Stomach smooth muscle (tissue), 2 donors: Measurements from ENCODE around the gene PRDM2.

Experiments
- H3K27ac ChIP-seq: one replicate; pipeline ENCODE4 v1.7.0; 2013; ENCODE audit warnings: mild to moderate bottlenecking, low read length, inconsistent platforms
- H3K27me3 ChIP-seq, 2 donors: one replicate each; pipeline ENCODE4 v1.7.0; 2013; ENCODE audit warnings: low read length in 2 of 2; ENCODE audit not compliant: insufficient read depth in 2 of 2, control insufficient read depth in 1 of 2
- H3K36me3 ChIP-seq, 2 donors: one replicate each; pipeline ENCODE4 v1.7.0; 2013; ENCODE audit warnings: low read length in 2 of 2; ENCODE audit not compliant: control insufficient read depth in 2 of 2, insufficient read depth in 2 of 2
- H3K4me1 ChIP-seq: one replicate; pipeline ENCODE4 v1.7.0; 2013; ENCODE audit warnings: low read length; ENCODE audit not compliant: control insufficient read depth, insufficient read depth
- H3K4me3 ChIP-seq, 2 donors: one replicate each; pipeline ENCODE4 v1.7.0; 2013; ENCODE audit warnings: low read length in 2 of 2
- H3K9ac ChIP-seq, 2 donors: one replicate each; pipeline ENCODE4 v1.7.0; 2013; ENCODE audit warnings: low read length in 2 of 2, mild to moderate bottlenecking in 1 of 2
- H3K9me3 ChIP-seq, 2 donors: one replicate each; pipeline ENCODE4 v1.7.0; 2013; ENCODE audit warnings: low read length in 2 of 2; ENCODE audit not compliant: control insufficient read depth in 2 of 2
- donor health status: healthy.
- donor health status: Pancreatic carcinoma.

Gene PRDM2

GRCh38 chr1:13754510-13755103, 54.6 kb downstream of the PRDM2 start:
- Histone ChIP-seq H3K27me3 (no peaks in the 10 kb centered on the region), H3K4me3 (no peak overlapping the region), H3K9me3 (no peaks in the 10 kb centered on the region), H3K27ac (no peak overlapping the region), H3K9ac (no peak overlapping the region), H3K4me1 (peaks cover 28% of the 10 kb centered on the region), H3K36me3 (peaks cover 0 to 4% of the 10 kb centered on the region in 2 donors)

- no peak overlapping the region for H3K4me3 ChIP-seq
- H3K27me3 ChIP-seq = no peaks in the 10 kb centered on the region
- no peak overlapping the region for H3K9ac ChIP-seq
- H3K9me3 ChIP-seq = no peaks in the 10 kb centered on the region
- H3K4me1 ChIP-seq = peaks cover 20% of the 10 kb centered on the region
- H3K27ac ChIP-seq = no peak overlapping the region
- peaks cover 0 to 4% of the 10 kb centered on the region in 2 donors for H3K36me3 ChIP-seq
These were observed 56.7 kb downstream of the PRDM2 start for GRCh38 chr1:13756557-13757315.

DNA sequence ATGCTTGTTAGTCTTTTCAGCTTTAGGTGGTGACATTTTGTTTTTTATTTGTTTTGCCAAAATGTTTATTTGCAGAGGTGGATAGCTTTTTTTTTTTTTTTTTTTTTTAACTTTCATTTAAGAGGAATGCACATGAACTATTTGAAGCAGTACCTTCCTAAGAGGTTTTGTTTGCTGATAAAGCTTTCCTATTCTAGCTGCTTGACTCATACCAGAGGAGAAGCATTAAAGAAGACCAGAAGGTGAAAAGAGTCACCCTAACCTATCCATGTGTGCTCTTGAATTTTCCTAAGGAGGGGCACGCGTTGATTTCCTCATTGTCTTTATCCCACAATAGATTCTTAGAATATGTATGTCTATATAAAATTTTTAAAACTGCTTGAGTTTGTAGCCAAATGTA, 57.7 kb downstream of the PRDM2 start:
- H3K27ac ChIP-seq = no peak overlapping the region
- peaks cover 0 to 6% of the 10 kb centered on the region in 2 donors for H3K36me3 ChIP-seq
- peaks cover 18% of the 10 kb centered on the region for H3K4me1 ChIP-seq
- H3K27me3 ChIP-seq = no peaks in the 10 kb centered on the region
- no peak overlapping the region for H3K4me3 ChIP-seq
- no peaks in the 10 kb centered on the region for H3K9me3 ChIP-seq
- no peak overlapping the region for H3K9ac ChIP-seq

- Histone ChIP-seq H3K4me3 (no peak overlapping the region), H3K27ac (no peak overlapping the region), H3K4me1 (peaks cover 19% of the 10 kb centered on the region), H3K27me3 (no peaks in the 10 kb centered on the region), H3K36me3 (peaks cover 0 to 4% of the 10 kb centered on the region in 2 donors), H3K9me3 (no peaks in the 10 kb centered on the region), H3K9ac (no peak overlapping the region)
These were observed 59.1 kb downstream of the PRDM2 start for GRCh38 chr1:13759072-13759471.

DNA sequence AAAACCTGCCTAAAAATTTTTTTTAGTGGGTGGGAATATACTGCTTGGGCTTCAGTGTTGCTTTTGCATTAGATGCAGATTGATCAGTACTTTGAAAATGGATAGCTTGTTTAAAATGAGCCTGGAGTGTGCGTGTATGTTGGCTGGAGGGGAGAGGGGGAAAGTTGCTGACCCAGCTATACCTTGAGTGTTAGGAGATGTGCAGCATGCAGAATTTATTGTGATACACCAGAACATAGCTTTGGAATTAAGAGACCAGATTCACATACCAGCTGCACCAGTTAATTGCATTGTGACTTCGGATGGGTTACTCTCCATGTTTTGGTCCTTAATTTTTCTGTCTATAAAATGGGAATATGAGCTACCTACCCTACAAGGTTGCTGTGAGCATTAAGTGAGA, 60.4 kb downstream of the PRDM2 start:
- no peak overlapping the region for H3K9ac ChIP-seq
- no peak overlapping the region for H3K4me3 ChIP-seq
- no peaks in the 10 kb centered on the region for H3K27me3 ChIP-seq
- H3K36me3 ChIP-seq = peaks cover 0 to 2% of the 10 kb centered on the region in 2 donors
- H3K27ac ChIP-seq = no peak overlapping the region
- peaks cover 16% of the 10 kb centered on the region for H3K4me1 ChIP-seq
- no peaks in the 10 kb centered on the region for H3K9me3 ChIP-seq

DNA sequence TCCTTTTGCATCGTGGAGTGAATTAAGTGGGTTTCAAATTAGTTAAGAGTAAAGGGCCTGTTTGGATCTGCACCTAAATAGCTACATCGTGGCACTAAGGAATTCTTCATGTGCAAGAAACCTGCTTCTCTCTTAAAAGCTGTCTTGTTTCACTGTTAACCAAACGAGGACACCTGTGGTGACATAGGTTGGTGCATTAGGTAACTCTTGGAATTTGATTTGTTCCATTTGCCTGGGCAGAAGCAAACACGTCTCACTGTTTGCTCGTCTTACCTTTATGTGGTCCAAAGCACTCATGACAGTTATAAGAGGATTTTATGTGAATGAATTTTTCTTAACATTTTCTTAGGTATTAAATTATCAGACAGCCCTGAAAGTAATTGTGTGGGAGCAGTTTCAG, 60.9 kb downstream of the PRDM2 start:
- Histone ChIP-seq H3K9ac (no peak overlapping the region), H3K4me3 (no peak overlapping the region), H3K4me1 (peaks cover 16% of the 10 kb centered on the region), H3K9me3 (no peaks in the 10 kb centered on the region), H3K27ac (no peak overlapping the region), H3K27me3 (no peaks in the 10 kb centered on the region), H3K36me3 (peaks cover 0 to 2% of the 10 kb centered on the region in 2 donors)

DNA sequence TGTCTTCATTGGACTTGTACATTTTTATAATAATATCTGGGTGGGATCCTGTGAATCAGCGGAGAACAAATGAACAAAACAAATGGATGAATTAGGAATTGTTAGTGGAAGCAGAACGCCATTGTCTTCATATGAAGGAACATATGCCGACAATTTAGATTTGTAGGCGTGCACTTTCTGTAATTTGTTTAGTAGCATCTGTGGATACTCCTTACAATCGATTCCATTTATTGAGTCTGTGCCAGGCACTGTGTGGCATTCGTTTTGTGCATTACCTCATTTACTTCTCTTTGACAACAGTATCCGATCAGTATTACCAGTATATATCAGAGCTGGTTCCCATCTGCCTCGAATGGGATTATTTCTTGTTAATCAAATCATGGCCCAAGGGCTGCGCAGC, 61.9 kb downstream of the PRDM2 start:
- Histone ChIP-seq H3K27ac (no peak overlapping the region), H3K4me3 (no peak overlapping the region), H3K4me1 (peaks cover 9% of the 10 kb centered on the region), H3K27me3 (no peaks in the 10 kb centered on the region), H3K9ac (no peak overlapping the region), H3K9me3 (no peaks in the 10 kb centered on the region), H3K36me3 (peaks cover 0 to 2% of the 10 kb centered on the region in 2 donors)

DNA sequence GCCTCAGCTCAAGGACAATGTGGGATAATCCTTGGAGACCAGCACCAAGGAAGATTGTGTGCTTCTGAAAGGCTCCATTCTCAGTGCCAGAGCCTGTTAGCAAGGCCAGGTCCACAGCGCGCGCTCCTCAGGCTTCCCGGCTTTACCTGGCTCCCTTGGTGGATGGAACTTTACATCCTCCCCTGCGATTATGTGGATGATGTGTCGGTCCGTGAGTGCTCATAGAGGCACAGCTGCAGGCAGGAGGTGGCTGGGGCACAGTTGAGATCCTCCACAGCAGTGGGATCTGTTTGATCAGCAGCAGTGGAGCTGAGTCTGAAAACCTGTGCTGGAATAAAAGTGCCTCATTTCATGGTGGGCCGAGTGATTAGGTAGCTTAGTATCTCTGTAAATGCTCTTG, 62.7 kb downstream of the PRDM2 start:
- H3K27me3 ChIP-seq = no peaks in the 10 kb centered on the region
- H3K27ac ChIP-seq = no peak overlapping the region
- H3K4me3 ChIP-seq = no peak overlapping the region
- no peaks in the 10 kb centered on the region for H3K9me3 ChIP-seq
- no peak overlapping the region for H3K9ac ChIP-seq
- peaks cover 5% of the 10 kb centered on the region for H3K4me1 ChIP-seq
- H3K36me3 ChIP-seq = peaks cover 0 to 2% of the 10 kb centered on the region in 2 donors

DNA sequence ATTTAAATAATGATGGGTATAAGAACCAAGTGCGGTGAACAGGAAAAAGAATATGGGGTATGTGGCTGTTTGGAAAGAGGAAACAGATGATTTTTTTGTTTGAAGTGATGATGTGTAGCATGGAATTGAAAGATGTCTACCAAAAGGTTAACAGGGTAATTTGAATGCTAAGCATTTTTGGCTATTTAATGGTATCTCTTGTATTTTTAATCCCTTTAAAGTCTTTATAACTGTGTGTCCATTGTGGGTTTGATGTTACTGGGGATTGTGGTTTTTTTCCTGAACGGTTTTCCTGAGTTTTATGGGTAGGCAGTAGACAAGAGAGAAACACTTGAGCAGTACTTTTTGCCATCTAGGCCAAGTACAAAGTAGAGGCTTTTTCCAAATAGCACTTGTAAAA, 63.2 kb downstream of the PRDM2 start:
- Histone ChIP-seq H3K27ac (no peak overlapping the region), H3K4me3 (no peak overlapping the region), H3K36me3 (peaks cover 0 to 2% of the 10 kb centered on the region in 2 donors), H3K9ac (no peak overlapping the region), H3K9me3 (no peaks in the 10 kb centered on the region), H3K27me3 (no peaks in the 10 kb centered on the region), H3K4me1 (peaks cover 5% of the 10 kb centered on the region)

DNA sequence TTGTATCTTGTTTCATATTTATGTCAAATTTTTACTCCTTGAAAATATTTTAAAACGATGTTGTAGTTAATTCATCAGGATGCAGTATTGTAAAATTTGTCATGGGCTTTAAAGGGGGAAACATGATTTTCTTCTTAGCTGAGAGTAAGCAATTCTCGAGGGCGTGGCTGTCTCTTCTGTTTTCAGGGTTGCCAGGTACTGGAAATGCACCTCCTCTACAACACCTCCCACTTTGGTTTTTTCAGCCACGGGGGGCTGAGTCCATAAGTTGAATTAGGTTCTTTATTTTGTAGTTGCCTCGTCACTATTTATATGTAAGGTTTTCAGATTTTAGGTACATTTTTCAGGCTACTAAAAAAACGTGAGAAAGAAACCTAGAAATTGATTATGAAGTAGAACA, 64.0 kb downstream of the PRDM2 start:
- Histone ChIP-seq H3K36me3 (peaks cover 0 to 2% of the 10 kb centered on the region in 2 donors), H3K4me3 (no peak overlapping the region), H3K27me3 (no peaks in the 10 kb centered on the region), H3K4me1 (peaks cover 5% of the 10 kb centered on the region), H3K27ac (no peak overlapping the region), H3K9me3 (no peaks in the 10 kb centered on the region), H3K9ac (no peak overlapping the region)
